GM23338 (cell line): ENCODE measurements around the gene SYTL1. TPM values are rescaled to one million over a fixed set of nuclear protein-coding genes. Genes with fewer than 3 reads are reported as not detected.

Source experiments
- ATAC-seq: fragments of 200-7000 bp; cut with Tn5 transposase; 3 replicates; pipeline ENCODE4 v1.9.1; 2020
- DNase-seq: peaks from one replicate; pipeline ENCODE4 v3.0.0-alpha.2; 2015; ENCODE audit warnings: low spot score
- H2AFZ ChIP-seq: fragments of 200-600 bp; sonication (generic); 2 replicates; pipeline ENCODE4 v1.8.0; 2016; ENCODE audit warnings: antibody characterized with exemption, mild to moderate bottlenecking, moderate library complexity
- H3F3A ChIP-seq: fragments of 200-600 bp; sonication (generic); replicated peaks from 2 replicates; pipeline ENCODE4 v1.8.0; 2017; ENCODE audit warnings: antibody characterized with exemption, mixed run types, low read depth
- H3K27ac ChIP-seq: fragments of 200-600 bp; sonication (generic); 2 replicates; pipeline ENCODE4 v1.6.1; 2016; ENCODE audit warnings: low read depth
- H3K27me3 ChIP-seq: fragments of 200-600 bp; sonication (generic); 2 replicates; pipeline ENCODE4 v1.8.0; 2016; ENCODE audit warnings: mild to moderate bottlenecking, mixed run types, moderate library complexity; ENCODE audit not compliant: insufficient read depth
- H3K36me3 ChIP-seq: fragments of 200-600 bp; sonication (generic); 2 replicates; pipeline ENCODE4 v1.8.0; 2016; ENCODE audit warnings: mild to moderate bottlenecking; ENCODE audit not compliant: insufficient read depth
- H3K4me1 ChIP-seq: fragments of 200-600 bp; sonication (generic); 2 replicates; pipeline ENCODE4 v1.8.0; 2016; ENCODE audit warnings: mild to moderate bottlenecking, moderate library complexity; ENCODE audit not compliant: insufficient read depth
- H3K4me2 ChIP-seq: fragments of 200-600 bp; sonication (generic); 2 replicates; pipeline ENCODE4 v1.7.1; 2017; ENCODE audit warnings: mixed run types
- H3K4me3 ChIP-seq: fragments of 200-600 bp; sonication (generic); 2 replicates; pipeline ENCODE4 v1.6.1; 2016; ENCODE audit warnings: mixed run types
- H3K79me2 ChIP-seq: fragments of 200-600 bp; sonication (generic); replicated peaks from 2 replicates; pipeline ENCODE4 v1.8.0; 2017; ENCODE audit warnings: mild to moderate bottlenecking; ENCODE audit not compliant: insufficient read depth
- H3K9me2 ChIP-seq: fragments of 200-600 bp; sonication (generic); 2 replicates; pipeline ENCODE4 v1.8.0; 2017; ENCODE audit not compliant: insufficient read depth
- H4K20me1 ChIP-seq: fragments of 200-600 bp; sonication (generic); replicated peaks from 2 replicates; pipeline ENCODE4 v1.8.0; 2017; ENCODE audit warnings: mild to moderate bottlenecking; ENCODE audit not compliant: insufficient read depth
- H3K27ac Mint-ChIP-seq: 2 replicates; pipeline ENCODE4 v1.8.0; 2020; ENCODE audit warnings: inconsistent platforms, mild to moderate bottlenecking, moderate library complexity, mixed read lengths
- H3K27me3 Mint-ChIP-seq: 3 replicates; pipeline ENCODE4 v1.8.0; 2022; ENCODE audit warnings: low read depth, mild to moderate bottlenecking, moderate library complexity, mixed read lengths, inconsistent platforms; ENCODE audit not compliant: insufficient read depth, poor library complexity
- H3K36me3 Mint-ChIP-seq: 3 replicates; pipeline ENCODE4 v1.8.0; 2021; ENCODE audit warnings: low read depth, mild to moderate bottlenecking, inconsistent platforms, moderate library complexity, mixed read lengths
- H3K4me1 Mint-ChIP-seq: 3 replicates; pipeline ENCODE4 v1.8.0; 2020; ENCODE audit warnings: mild to moderate bottlenecking, inconsistent platforms, mixed read lengths
- H3K4me3 Mint-ChIP-seq: 3 replicates; pipeline ENCODE4 v1.8.0; 2021; ENCODE audit warnings: moderate library complexity, mild to moderate bottlenecking, inconsistent platforms, mixed read lengths
- H3K9me3 Mint-ChIP-seq: 3 replicates; pipeline ENCODE4 v1.8.0; 2020; ENCODE audit warnings: moderate library complexity, mild to moderate bottlenecking, inconsistent platforms, mixed read lengths
- CREB1 ChIP-seq: fragments of 250-450 bp; sonication (Bioruptor Pico); IDR thresholded peaks from 2 replicates; pipeline ENCODE4 v1.5.0; 2020; ENCODE audit warnings: low read depth, mild to moderate bottlenecking, moderate library complexity
- POLR2AphosphoS5 ChIP-seq: IDR thresholded peaks from 2 replicates; pipeline ENCODE4 v1.6.1; 2016; ENCODE audit warnings: antibody characterized with exemption, low read depth
- STAT1 ChIP-seq: IDR thresholded peaks from one replicate; pipeline ENCODE4 v1.6.1; 2016; ENCODE audit warnings: antibody characterized with exemption; ENCODE audit not compliant: unreplicated experiment
- ZNF331 ChIP-seq: fragments of 250-450 bp; sonication (Bioruptor Pico); IDR thresholded peaks from 2 replicates; pipeline ENCODE4 v1.5.0; 2020; ENCODE audit warnings: low read depth, mild to moderate bottlenecking, moderate library complexity
- polyA plus RNA-seq: library from polyadenylated mRNA; unstranded; fragments of >200 nt; fragmentation: Nextera tagmentation; extraction: Ambion mirVana; gene quantifications from 2 replicates; pipeline ENCODE4 v1.2.1, GENCODE V29; 2016
- total RNA-seq: library from RNA; depleted of rRNA; stranded (reverse); fragments of >200 nt; shearing (Covaris generic); gene quantifications from 2 replicates; pipeline ENCODE4 v1.2.3, GENCODE V29; 2014
- TF ChIP-seq, protein P1 (sequence below), 2 experiments: fragments of 200-600 bp in 1 of 2; sonication (generic) in 1 of 2; conservative IDR thresholded peaks; 2 replicates each; pipeline versions ENCODE4 v1.5.1 to v1.6.1; 2016 to 2017; ENCODE audit warnings: antibody characterized with exemption in 2 of 2, low read depth in 2 of 2, mild to moderate bottlenecking in 2 of 2, moderate library complexity in 1 of 2

Gene SYTL1
- total and polyA plus RNA-seq, 2 experiments from 2014 or later: 4.9 to 12.3 TPM

- H2AFZ ChIP-seq: no peak overlapping the region
- Mint-ChIP-seq H3K36me3 (no peaks in the 10 kb centered on the region), H3K9me3 (peaks cover 3% of the 10 kb centered on the region; the same call in 2 of the 3 replicates), H3K4me1 (peaks cover 18% of the 10 kb centered on the region), H3K27me3 (peaks cover 29% of the 10 kb centered on the region), H3K4me3 (no peak overlapping the region), H3K27ac (no peak overlapping the region; the same call in 1 of the 2 replicates)
- no peaks in the 10 kb centered on the region for H3K79me2 ChIP-seq
- H4K20me1 ChIP-seq: no peaks in the 10 kb centered on the region
- no peaks in the 10 kb centered on the region for H3K9me2 ChIP-seq
- peaks cover 10% of the 10 kb centered on the region for H3K4me1 ChIP-seq
- H3K36me3 ChIP-seq: no peaks in the 10 kb centered on the region
- H3K27ac ChIP-seq: no peak overlapping the region
- DNase-seq (peak; percentile 89), ATAC-seq (peak; percentile 11)
- H3F3A ChIP-seq: no peaks in the 10 kb centered on the region
- no peaks in the 10 kb centered on the region for H3K27me3 ChIP-seq
- TF ChIP-seq, protein P1, sequence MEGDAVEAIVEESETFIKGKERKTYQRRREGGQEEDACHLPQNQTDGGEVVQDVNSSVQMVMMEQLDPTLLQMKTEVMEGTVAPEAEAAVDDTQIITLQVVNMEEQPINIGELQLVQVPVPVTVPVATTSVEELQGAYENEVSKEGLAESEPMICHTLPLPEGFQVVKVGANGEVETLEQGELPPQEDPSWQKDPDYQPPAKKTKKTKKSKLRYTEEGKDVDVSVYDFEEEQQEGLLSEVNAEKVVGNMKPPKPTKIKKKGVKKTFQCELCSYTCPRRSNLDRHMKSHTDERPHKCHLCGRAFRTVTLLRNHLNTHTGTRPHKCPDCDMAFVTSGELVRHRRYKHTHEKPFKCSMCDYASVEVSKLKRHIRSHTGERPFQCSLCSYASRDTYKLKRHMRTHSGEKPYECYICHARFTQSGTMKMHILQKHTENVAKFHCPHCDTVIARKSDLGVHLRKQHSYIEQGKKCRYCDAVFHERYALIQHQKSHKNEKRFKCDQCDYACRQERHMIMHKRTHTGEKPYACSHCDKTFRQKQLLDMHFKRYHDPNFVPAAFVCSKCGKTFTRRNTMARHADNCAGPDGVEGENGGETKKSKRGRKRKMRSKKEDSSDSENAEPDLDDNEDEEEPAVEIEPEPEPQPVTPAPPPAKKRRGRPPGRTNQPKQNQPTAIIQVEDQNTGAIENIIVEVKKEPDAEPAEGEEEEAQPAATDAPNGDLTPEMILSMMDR (conservative IDR thresholded peaks at IDR 0.05; ENCODE audit: low read depth in 2 of 2): peak; percentile 88 to 95
- TF ChIP-seq STAT1: no peak
- H3K4me3 ChIP-seq: no peak overlapping the region
- H3K4me2 ChIP-seq: no peak overlapping the region
Measured at GRCh38 chr1:27388337-27389005, 46.6 kb downstream of the SYTL1 start.

DNA sequence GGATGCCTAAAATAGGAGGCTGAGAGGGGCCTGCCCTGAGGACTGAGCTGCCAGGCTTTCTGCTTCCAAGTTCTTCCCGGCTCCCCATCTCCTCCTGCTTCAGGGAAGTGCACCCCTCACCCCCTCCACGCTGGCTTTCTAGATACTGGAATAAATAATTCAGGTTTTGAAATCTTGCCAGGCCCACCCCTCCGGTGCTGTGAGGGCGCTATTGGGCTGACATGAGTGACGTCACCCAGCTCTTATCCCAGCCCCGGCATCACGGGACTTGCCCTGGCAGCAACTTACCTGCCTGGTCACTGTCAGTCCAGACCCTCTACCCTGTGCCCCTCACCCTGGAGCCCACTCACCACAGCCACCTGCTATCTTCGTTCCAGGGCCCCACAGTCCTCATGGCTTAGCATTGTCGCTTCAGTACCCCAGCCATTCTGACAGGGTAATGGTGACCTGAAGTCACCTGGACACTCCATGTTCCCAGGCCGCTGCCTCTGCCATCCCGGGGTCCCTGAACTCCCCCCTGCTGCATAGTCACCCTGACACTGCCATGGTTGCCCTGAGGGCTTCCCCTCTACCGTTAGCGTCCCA is 49.8 kb downstream of the SYTL1 start:
- peak overlapping the region; percentile 96 for H2AFZ ChIP-seq
- peak overlapping the region; percentile 82; the same call in 1 of the 2 replicates for H3K27ac Mint-ChIP-seq
- 0 out of 2 replicates have a peak, but pooled peaks have one; percentile 10 for TF ChIP-seq POLR2AphosphoS5
- TF ChIP-seq, protein P1 (conservative IDR thresholded peaks at IDR 0.05; ENCODE audit: low read depth in 2 of 2): peak in 1 of 2 experiments; percentile 44; a peak in 2 of 4 replicates
- TF ChIP-seq ZNF331 (CRISPR knock-in tag): no peak
- TF ChIP-seq CREB1 (CRISPR knock-in tag): peak; percentile 95
- ATAC-seq (peak; percentile 45), DNase-seq (peak; percentile 90)
- H3K27ac ChIP-seq: no peak overlapping the region
- no peaks in the 10 kb centered on the region for H4K20me1 ChIP-seq
- H3K9me3 Mint-ChIP-seq: peaks cover 3% of the 10 kb centered on the region; the same call in 2 of the 3 replicates
- no peaks in the 10 kb centered on the region for H3K27me3 ChIP-seq
- no peaks in the 10 kb centered on the region for H3K36me3 ChIP-seq
- peak overlapping the region; percentile 89 for H3K4me2 ChIP-seq
- no peaks in the 10 kb centered on the region for H3K9me2 ChIP-seq
- H3K36me3 Mint-ChIP-seq: peaks cover 5% of the 10 kb centered on the region; the same call in 1 of the 3 replicates
- no peaks in the 10 kb centered on the region for H3K79me2 ChIP-seq
- H3K4me1 ChIP-seq: peaks cover 11% of the 10 kb centered on the region
- H3K4me3 Mint-ChIP-seq: peak overlapping the region; percentile 92
- peaks cover 26% of the 10 kb centered on the region for H3K4me1 Mint-ChIP-seq
- peak overlapping the region; percentile 94 for H3K4me3 ChIP-seq
- H3K27me3 Mint-ChIP-seq: peaks cover 33% of the 10 kb centered on the region
- H3F3A ChIP-seq: peaks cover 5% of the 10 kb centered on the region; the same call in 1 of the 2 replicates
